ENCODE results near the gene KCNH3.

DNA sequence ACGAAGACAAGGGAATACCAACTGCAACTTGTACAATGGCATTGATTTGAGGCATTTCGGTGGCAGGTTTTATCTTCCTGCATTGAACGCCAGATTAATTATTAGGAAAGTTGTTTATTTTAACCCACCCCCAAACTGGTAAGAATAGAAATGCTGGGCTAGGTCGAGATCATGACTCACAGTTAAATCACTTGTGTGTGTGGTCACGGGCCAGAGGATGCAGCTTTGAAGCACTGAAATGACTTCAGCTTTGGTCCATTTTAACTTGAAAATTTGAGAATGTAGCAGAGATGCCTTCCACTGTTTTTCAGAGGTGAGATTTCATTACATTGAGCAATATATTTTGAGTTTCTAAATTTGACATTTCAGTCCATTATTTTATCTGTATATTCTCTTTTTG is 23.6 kb upstream of the KCNH3 start:
- TF ChIP-seq POLR2A (IDR thresholded peaks at IDR 0.05) = no peak
- TF ChIP-seq, protein P1, sequence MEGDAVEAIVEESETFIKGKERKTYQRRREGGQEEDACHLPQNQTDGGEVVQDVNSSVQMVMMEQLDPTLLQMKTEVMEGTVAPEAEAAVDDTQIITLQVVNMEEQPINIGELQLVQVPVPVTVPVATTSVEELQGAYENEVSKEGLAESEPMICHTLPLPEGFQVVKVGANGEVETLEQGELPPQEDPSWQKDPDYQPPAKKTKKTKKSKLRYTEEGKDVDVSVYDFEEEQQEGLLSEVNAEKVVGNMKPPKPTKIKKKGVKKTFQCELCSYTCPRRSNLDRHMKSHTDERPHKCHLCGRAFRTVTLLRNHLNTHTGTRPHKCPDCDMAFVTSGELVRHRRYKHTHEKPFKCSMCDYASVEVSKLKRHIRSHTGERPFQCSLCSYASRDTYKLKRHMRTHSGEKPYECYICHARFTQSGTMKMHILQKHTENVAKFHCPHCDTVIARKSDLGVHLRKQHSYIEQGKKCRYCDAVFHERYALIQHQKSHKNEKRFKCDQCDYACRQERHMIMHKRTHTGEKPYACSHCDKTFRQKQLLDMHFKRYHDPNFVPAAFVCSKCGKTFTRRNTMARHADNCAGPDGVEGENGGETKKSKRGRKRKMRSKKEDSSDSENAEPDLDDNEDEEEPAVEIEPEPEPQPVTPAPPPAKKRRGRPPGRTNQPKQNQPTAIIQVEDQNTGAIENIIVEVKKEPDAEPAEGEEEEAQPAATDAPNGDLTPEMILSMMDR (IDR thresholded peaks at IDR 0.05) = no peak

Data from Peyer's patch (tissue), 4 donors.